Muscle layer of colon (tissue), 2 donors: ENCODE measurements around the gene MRPL23.

Experiments
- H3K27ac ChIP-seq: one replicate; pipeline ENCODE4 v1.7.0; 2013; ENCODE audit warnings: low read depth, mild to moderate bottlenecking, low read length, moderate library complexity
- H3K27me3 ChIP-seq, 2 donors: one replicate each; pipeline ENCODE4 v1.7.0; 2013; ENCODE audit warnings: low read length in 2 of 2, mild to moderate bottlenecking in 2 of 2; ENCODE audit not compliant: insufficient read depth in 2 of 2, control insufficient read depth in 1 of 2
- H3K36me3 ChIP-seq: one replicate; pipeline ENCODE4 v1.7.0; 2013; ENCODE audit warnings: mild to moderate bottlenecking, low read length; ENCODE audit not compliant: insufficient read depth
- H3K4me1 ChIP-seq: one replicate; pipeline ENCODE4 v1.7.0; 2013; ENCODE audit warnings: mild to moderate bottlenecking, low read length; ENCODE audit not compliant: insufficient read depth
- H3K4me3 ChIP-seq, 2 donors: one replicate each; pipeline ENCODE4 v1.7.0; 2013; ENCODE audit warnings: low read length in 2 of 2, low read depth in 1 of 2, mild to moderate bottlenecking in 1 of 2, moderate library complexity in 1 of 2
- H3K9ac ChIP-seq: one replicate; pipeline ENCODE4 v1.7.0; 2013; ENCODE audit warnings: low read length
- H3K9me3 ChIP-seq: one replicate; pipeline ENCODE4 v1.7.0; 2013; ENCODE audit warnings: mild to moderate bottlenecking, low read length
- donor health status: abdominal sarcoma.
- donor health status: Adenocarcinoma of cecum.

Gene MRPL23

GRCh38 chr11:1929621-1930461 is 17.3 kb upstream of the MRPL23 start:
- H3K9ac ChIP-seq = no peak overlapping the region
- H3K27ac ChIP-seq = no peak overlapping the region
- no peak overlapping the region for H3K4me3 ChIP-seq
- no peaks in the 10 kb centered on the region for H3K36me3 ChIP-seq
- no peaks in the 10 kb centered on the region for H3K9me3 ChIP-seq
- H3K27me3 ChIP-seq = no peaks in the 10 kb centered on the region
- no peaks in the 10 kb centered on the region for H3K4me1 ChIP-seq

GRCh38 chr11:1930462-1930830 is 16.7 kb upstream of the MRPL23 start:
- Histone ChIP-seq H3K9ac (no peak overlapping the region), H3K9me3 (no peaks in the 10 kb centered on the region), H3K36me3 (no peaks in the 10 kb centered on the region), H3K4me1 (no peaks in the 10 kb centered on the region), H3K27me3 (no peaks in the 10 kb centered on the region), H3K27ac (no peak overlapping the region), H3K4me3 (no peak overlapping the region)

GRCh38 chr11:1931341-1932104 is 15.6 kb upstream of the MRPL23 start:
- Histone ChIP-seq H3K9me3 (no peaks in the 10 kb centered on the region), H3K9ac (no peak overlapping the region), H3K27ac (no peak overlapping the region), H3K4me1 (no peaks in the 10 kb centered on the region), H3K4me3 (no peak overlapping the region), H3K36me3 (no peaks in the 10 kb centered on the region), H3K27me3 (no peaks in the 10 kb centered on the region)

GRCh38 chr11:1932105-1932480 is 15.0 kb upstream of the MRPL23 start:
- no peak overlapping the region for H3K27ac ChIP-seq
- no peak overlapping the region for H3K9ac ChIP-seq

GRCh38 chr11:1932681-1933080 is 14.5 kb upstream of the MRPL23 start:
- no peak overlapping the region for H3K9ac ChIP-seq
- no peak overlapping the region for H3K4me3 ChIP-seq
- H3K27ac ChIP-seq = no peak overlapping the region
- no peaks in the 10 kb centered on the region for H3K27me3 ChIP-seq
- no peaks in the 10 kb centered on the region for H3K4me1 ChIP-seq
- H3K9me3 ChIP-seq = no peaks in the 10 kb centered on the region
- H3K36me3 ChIP-seq = no peaks in the 10 kb centered on the region

More at GRCh38 chr11:1932105-1932480, 15.0 kb upstream of the MRPL23 start:
- Histone ChIP-seq H3K4me3 (no peak overlapping the region), H3K36me3 (no peaks in the 10 kb centered on the region), H3K27me3 (no peaks in the 10 kb centered on the region), H3K4me1 (no peaks in the 10 kb centered on the region), H3K9me3 (no peaks in the 10 kb centered on the region)

GRCh38 chr11:1933416-1934334 is 13.5 kb upstream of the MRPL23 start:
- Histone ChIP-seq H3K27me3 (no peaks in the 10 kb centered on the region), H3K9me3 (no peaks in the 10 kb centered on the region), H3K4me1 (no peaks in the 10 kb centered on the region), H3K9ac (no peak overlapping the region), H3K4me3 (no peak overlapping the region), H3K27ac (no peak overlapping the region), H3K36me3 (no peaks in the 10 kb centered on the region)

GRCh38 chr11:1934335-1935155 is 12.6 kb upstream of the MRPL23 start:
- H3K36me3 ChIP-seq = no peaks in the 10 kb centered on the region
- no peak overlapping the region for H3K4me3 ChIP-seq
- no peaks in the 10 kb centered on the region for H3K4me1 ChIP-seq
- H3K9me3 ChIP-seq = no peaks in the 10 kb centered on the region
- no peak overlapping the region for H3K27ac ChIP-seq
- H3K27me3 ChIP-seq = no peaks in the 10 kb centered on the region
- no peak overlapping the region for H3K9ac ChIP-seq

- Histone ChIP-seq H3K9ac (no peak overlapping the region), H3K36me3 (no peaks in the 10 kb centered on the region), H3K9me3 (no peaks in the 10 kb centered on the region), H3K27me3 (no peaks in the 10 kb centered on the region), H3K4me1 (no peaks in the 10 kb centered on the region), H3K27ac (no peak overlapping the region), H3K4me3 (no peak overlapping the region)
Measured at GRCh38 chr11:1935156-1936071, 11.7 kb upstream of the MRPL23 start.

- no peak overlapping the region for H3K27ac ChIP-seq
- no peak overlapping the region for H3K4me3 ChIP-seq
- no peaks in the 10 kb centered on the region for H3K36me3 ChIP-seq
- H3K9me3 ChIP-seq = no peaks in the 10 kb centered on the region
- no peak overlapping the region for H3K9ac ChIP-seq
- no peaks in the 10 kb centered on the region for H3K4me1 ChIP-seq
- H3K27me3 ChIP-seq = no peaks in the 10 kb centered on the region
Measured at GRCh38 chr11:1936072-1936780, 10.9 kb upstream of the MRPL23 start.
